Spleen (tissue), 7 donors: ENCODE measurements around the gene HIP1.

Experiments
- CTCF ChIP-seq, 11 experiments: fragments of 200-600 bp in 7 of 11; fragments of 450-650 bp in 4 of 11; sonication (generic) in 4 of 11; IDR thresholded peaks in 8 of 11; conservative IDR thresholded peaks in 3 of 11; 1 replicate in 7 of 11; 2 replicates in 4 of 11; pipeline versions ENCODE4 v1.4.0 to v1.8.0; 2016 to 2021; ENCODE audit warnings: antibody characterized with exemption in 11 of 11, inconsistent platforms in 4 of 11, mild to moderate bottlenecking in 1 of 11
- POLR2AphosphoS5 ChIP-seq, 3 donors: sonication (generic); formaldehyde crosslinking; IDR thresholded peaks; one replicate each; pipeline ENCODE4 v1.5.1; 2017; ENCODE audit warnings: antibody characterized with exemption in 3 of 3
- donor health status: DM: no; HTN: no; CAD: no; lungs with moderate emphysema.
- donor health status: DM: no; HTN: no; CAD: no.
- donor health status: DM: no; HTN: no; CAD: no.

GRCh38 chr7:75655536-75655935 lies 83.2 kb downstream of the HIP1 start:
- no peak for TF ChIP-seq POLR2AphosphoS5 (IDR thresholded peaks at IDR 0.05)
- TF ChIP-seq CTCF (IDR thresholded peaks at IDR 0.05 in 8 of 11, conservative IDR thresholded peaks at IDR 0.05 in 3 of 11) = no peak
